Activated CD4-positive, alpha-beta T cell treated with anti-CD3 and anti-CD28 coated beads for 36 hours (primary cell): ENCODE results near the gene MYO7A. TPM values are rescaled to one million over a fixed set of nuclear protein-coding genes. Genes with fewer than 3 reads are reported as not detected.

Experiments used
- ATAC-seq: fragments of 200-7000 bp; cut with Tn5 transposase; one replicate; pipeline ENCODE4 v1.10.0; 2021; ENCODE audit warnings: mild to moderate bottlenecking, moderate library complexity
- CTCF ChIA-PET: fragments of 350-600 bp; sonication (Branson Sonifier 250); formaldehyde crosslinking; loops from one replicate; lab custom pipeline; 2021; ENCODE audit warnings: antibody characterized with exemption; lab: Charles Lee
- POLR2A ChIA-PET: fragments of 350-600 bp; sonication (Branson Sonifier 250); formaldehyde crosslinking; loops from one replicate; lab custom pipeline; 2021; ENCODE audit warnings: antibody characterized with exemption, inconsistent platforms; lab: Charles Lee
- DNase-seq: peaks from one replicate; pipeline ENCODE4 v3.0.0-alpha.2; 2020
- H3K27ac Mint-ChIP-seq: one replicate; pipeline ENCODE4 v1.8.0; 2021; ENCODE audit warnings: mixed read lengths
- H3K27me3 Mint-ChIP-seq: one replicate; pipeline ENCODE4 v1.8.0; 2021; ENCODE audit warnings: mixed read lengths
- H3K36me3 Mint-ChIP-seq: one replicate; pipeline ENCODE4 v1.8.0; 2021; ENCODE audit warnings: low read depth, mixed read lengths
- H3K4me1 Mint-ChIP-seq: one replicate; pipeline ENCODE4 v1.8.0; 2021; ENCODE audit warnings: mixed read lengths
- H3K4me3 Mint-ChIP-seq: one replicate; pipeline ENCODE4 v1.8.0; 2021; ENCODE audit warnings: mild to moderate bottlenecking, moderate library complexity, mixed read lengths
- H3K9me3 Mint-ChIP-seq: one replicate; pipeline ENCODE4 v1.8.0; 2021; ENCODE audit warnings: low read depth, mixed read lengths
- intact Hi-C, 2 experiments: fragments of 100-400 bp; cut with DNase I in 1 of 2; cut with micrococcal nuclease in 1 of 2; formaldehyde crosslinking; loops; one replicate each; pipeline versions ENCODE4 v1.14.2 to v1.15.1; 2022 to 2024; cut with DNase I, micrococcal nuclease
- total RNA-seq, 2 experiments: library from RNA; stranded (reverse); gene quantifications; one replicate each; pipeline ENCODE4 v1.2.3, GENCODE V29; 2021

Gene MYO7A
- total RNA-seq, 2 experiments from 2014 or later = 0.23 to 0.48 TPM

- ATAC-seq (no peak), DNase-seq (no peak)
- Mint-ChIP-seq H3K4me3 (no peak overlapping the region), H3K36me3 (no peaks in the 10 kb centered on the region), H3K27ac (no peak overlapping the region), H3K27me3 (no peaks in the 10 kb centered on the region), H3K4me1 (no peaks in the 10 kb centered on the region), H3K9me3 (no peaks in the 10 kb centered on the region)
- intact Hi-C loops = no loop called here
- ChIA-PET POLR2A (no interaction called here), CTCF (no interaction called here)
These were observed 78.4 kb downstream of the MYO7A start for GRCh38 chr11:77206264-77207018.

DNA sequence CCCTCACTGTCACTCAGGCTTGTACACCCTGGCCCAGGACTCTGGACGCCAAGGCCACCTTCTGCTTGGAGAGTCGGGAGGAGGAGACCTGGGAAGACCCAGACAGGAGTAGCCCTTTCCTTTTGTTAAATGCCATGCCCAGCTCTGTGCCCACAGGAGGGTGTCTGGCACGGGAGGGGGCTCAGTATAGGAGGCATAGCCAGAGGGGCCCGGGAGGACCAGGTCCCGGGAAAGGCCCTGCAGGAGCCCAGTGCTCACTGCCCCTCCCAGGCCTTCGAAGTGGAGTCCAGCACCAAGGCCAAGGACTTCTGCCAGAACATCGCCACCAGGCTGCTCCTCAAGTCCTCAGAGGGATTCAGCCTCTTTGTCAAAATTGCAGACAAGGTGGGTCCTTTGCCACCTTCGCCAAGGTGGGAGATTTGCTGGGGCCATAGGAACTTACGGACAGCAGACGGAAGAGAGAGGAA, 79.0 kb downstream of the MYO7A start:
- Mint-ChIP-seq H3K27ac (no peak overlapping the region), H3K27me3 (no peaks in the 10 kb centered on the region), H3K9me3 (no peaks in the 10 kb centered on the region), H3K4me3 (no peak overlapping the region), H3K36me3 (no peaks in the 10 kb centered on the region), H3K4me1 (no peaks in the 10 kb centered on the region)
- CTCF ChIA-PET = no interaction called here
- no peak for DNase-seq
- no peak for ATAC-seq
- POLR2A ChIA-PET = no interaction called here
- intact Hi-C loops = no loop called here

GRCh38 chr11:77207618-77208313, 79.7 kb downstream of the MYO7A start:
- Mint-ChIP-seq H3K4me3 (no peak overlapping the region), H3K27me3 (no peaks in the 10 kb centered on the region), H3K36me3 (no peaks in the 10 kb centered on the region), H3K4me1 (no peaks in the 10 kb centered on the region), H3K27ac (no peak overlapping the region), H3K9me3 (no peaks in the 10 kb centered on the region)
- no peak for ATAC-seq
- POLR2A ChIA-PET = no interaction called here
- CTCF ChIA-PET = no interaction called here
- intact Hi-C loops = no loop called here
- no peak for DNase-seq

DNA sequence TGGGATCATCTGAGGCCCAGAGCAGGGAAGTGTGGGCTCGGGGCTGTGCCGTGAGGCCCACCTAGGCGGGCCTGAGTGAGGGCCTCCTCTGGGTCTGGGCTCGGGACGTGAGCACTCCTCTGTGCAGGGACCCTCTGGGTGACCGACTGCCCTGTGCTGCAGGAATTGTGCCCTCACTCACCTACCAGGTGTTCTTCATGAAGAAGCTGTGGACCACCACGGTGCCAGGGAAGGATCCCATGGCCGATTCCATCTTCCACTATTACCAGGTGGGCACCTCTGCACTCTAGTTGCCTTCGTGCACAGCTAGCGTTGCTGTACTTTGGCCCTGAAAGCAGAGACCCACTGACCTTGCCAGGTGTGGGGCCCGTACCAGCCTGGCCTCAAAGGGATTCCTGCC, 80.5 kb downstream of the MYO7A start:
- POLR2A ChIA-PET = no interaction called here
- H3K9me3 Mint-ChIP-seq = no peaks in the 10 kb centered on the region
- no peaks in the 10 kb centered on the region for H3K27me3 Mint-ChIP-seq
- H3K27ac Mint-ChIP-seq = no peak overlapping the region
- ATAC-seq = no peak
- H3K36me3 Mint-ChIP-seq = no peaks in the 10 kb centered on the region
- no peak overlapping the region for H3K4me3 Mint-ChIP-seq
- H3K4me1 Mint-ChIP-seq = no peaks in the 10 kb centered on the region
- intact Hi-C loops = no loop called here
- CTCF ChIA-PET = no interaction called here
- DNase-seq = no peak

GRCh38 chr11:77209663-77210062, 81.6 kb downstream of the MYO7A start:
- no peak overlapping the region for H3K27ac Mint-ChIP-seq
- H3K4me1 Mint-ChIP-seq = no peaks in the 10 kb centered on the region
- no peaks in the 10 kb centered on the region for H3K9me3 Mint-ChIP-seq
- ChIA-PET CTCF (no interaction called here), POLR2A (no interaction called here)
- ATAC-seq (no peak), DNase-seq (no peak)
- H3K4me3 Mint-ChIP-seq = no peak overlapping the region
- no peaks in the 10 kb centered on the region for H3K27me3 Mint-ChIP-seq
- H3K36me3 Mint-ChIP-seq = no peaks in the 10 kb centered on the region
- intact Hi-C loops = no loop called here

DNA sequence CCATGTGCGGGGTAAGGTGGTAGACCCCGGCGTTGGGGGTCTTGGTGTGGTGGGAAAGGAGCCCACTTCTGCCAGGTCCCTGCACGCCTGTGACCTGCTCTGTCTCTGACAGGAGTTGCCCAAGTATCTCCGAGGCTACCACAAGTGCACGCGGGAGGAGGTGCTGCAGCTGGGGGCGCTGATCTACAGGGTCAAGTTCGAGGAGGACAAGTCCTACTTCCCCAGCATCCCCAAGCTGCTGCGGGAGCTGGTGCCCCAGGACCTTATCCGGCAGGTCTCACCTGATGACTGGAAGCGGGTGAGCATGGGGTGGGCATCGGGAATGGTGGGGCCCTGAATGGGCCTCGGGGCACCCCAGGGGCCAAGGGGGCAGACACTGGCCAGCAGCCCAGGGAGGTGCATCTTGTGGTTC, 83.0 kb downstream of the MYO7A start:
- POLR2A ChIA-PET = no interaction called here
- Mint-ChIP-seq H3K27ac (no peak overlapping the region), H3K4me3 (no peak overlapping the region), H3K36me3 (no peaks in the 10 kb centered on the region), H3K9me3 (no peaks in the 10 kb centered on the region), H3K27me3 (no peaks in the 10 kb centered on the region), H3K4me1 (no peaks in the 10 kb centered on the region)
- CTCF ChIA-PET = no interaction called here
- no peak for DNase-seq
- intact Hi-C loops = no loop called here
- ATAC-seq = no peak

DNA sequence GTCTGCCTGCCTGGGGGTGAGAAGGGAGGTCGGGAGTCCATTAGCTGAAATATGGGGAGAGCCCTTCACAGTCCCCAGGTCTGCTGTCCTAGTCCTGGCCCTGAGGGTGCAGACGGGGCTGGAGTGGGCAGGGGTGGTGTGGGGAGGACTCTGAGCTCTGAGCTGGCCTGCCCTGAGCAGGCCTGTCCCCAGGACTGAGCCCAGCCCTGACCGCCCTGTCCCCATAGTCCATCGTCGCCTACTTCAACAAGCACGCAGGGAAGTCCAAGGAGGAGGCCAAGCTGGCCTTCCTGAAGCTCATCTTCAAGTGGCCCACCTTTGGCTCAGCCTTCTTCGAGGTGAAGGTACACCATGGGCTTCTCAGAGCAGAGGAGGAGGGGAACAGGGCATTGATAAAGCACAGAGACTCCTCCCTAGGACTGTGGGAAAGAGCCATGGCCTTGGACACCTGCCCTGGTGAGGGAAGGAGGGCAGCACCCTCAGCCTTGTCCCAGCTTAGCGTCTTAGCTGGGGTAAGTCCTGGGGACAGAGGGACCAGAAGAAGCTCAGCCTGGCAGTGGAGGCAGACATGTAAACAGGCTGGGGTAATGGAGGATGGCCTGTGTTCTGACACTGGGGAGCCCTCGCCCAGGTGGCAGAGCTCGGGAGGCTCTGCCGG, 83.7 kb downstream of the MYO7A start:
- H3K27ac Mint-ChIP-seq = no peak overlapping the region
- ATAC-seq (no peak), DNase-seq (no peak)
- intact Hi-C loops = no loop called here
- no peak overlapping the region for H3K4me3 Mint-ChIP-seq
- no peaks in the 10 kb centered on the region for H3K36me3 Mint-ChIP-seq
- ChIA-PET CTCF (no interaction called here), POLR2A (interaction anchor here (0.5 kb wide), 1 partner anchor 202 kb away, joined by 6 read pairs; no protein-coding TSS in a partner anchor)
- H3K4me1 Mint-ChIP-seq = no peaks in the 10 kb centered on the region
- no peaks in the 10 kb centered on the region for H3K27me3 Mint-ChIP-seq
- no peaks in the 10 kb centered on the region for H3K9me3 Mint-ChIP-seq

- no peaks in the 10 kb centered on the region for H3K4me1 Mint-ChIP-seq
- H3K27ac Mint-ChIP-seq = no peak overlapping the region
- no peaks in the 10 kb centered on the region for H3K36me3 Mint-ChIP-seq
- POLR2A ChIA-PET = interaction anchor here (0.5 kb wide), 1 partner anchor 203 kb away, joined by 6 read pairs; no protein-coding TSS in a partner anchor
- CTCF ChIA-PET = no interaction called here
- no peaks in the 10 kb centered on the region for H3K9me3 Mint-ChIP-seq
- no peaks in the 10 kb centered on the region for H3K27me3 Mint-ChIP-seq
- no peak overlapping the region for H3K4me3 Mint-ChIP-seq
- intact Hi-C loops = no loop called here
- DNase-seq = no peak
- no peak for ATAC-seq
These were observed 84.4 kb downstream of the MYO7A start for GRCh38 chr11:77212314-77213007.

- H3K9me3 Mint-ChIP-seq = no peaks in the 10 kb centered on the region
- no peaks in the 10 kb centered on the region for H3K36me3 Mint-ChIP-seq
- DNase-seq (no peak), ATAC-seq (no peak)
- no peak overlapping the region for H3K4me3 Mint-ChIP-seq
- ChIA-PET POLR2A (no interaction called here), CTCF (no interaction called here)
- H3K27ac Mint-ChIP-seq = no peak overlapping the region
- intact Hi-C loops = no loop called here
- H3K4me1 Mint-ChIP-seq = no peaks in the 10 kb centered on the region
- no peaks in the 10 kb centered on the region for H3K27me3 Mint-ChIP-seq
These were observed 85.1 kb downstream of the MYO7A start for GRCh38 chr11:77213029-77213579.

DNA sequence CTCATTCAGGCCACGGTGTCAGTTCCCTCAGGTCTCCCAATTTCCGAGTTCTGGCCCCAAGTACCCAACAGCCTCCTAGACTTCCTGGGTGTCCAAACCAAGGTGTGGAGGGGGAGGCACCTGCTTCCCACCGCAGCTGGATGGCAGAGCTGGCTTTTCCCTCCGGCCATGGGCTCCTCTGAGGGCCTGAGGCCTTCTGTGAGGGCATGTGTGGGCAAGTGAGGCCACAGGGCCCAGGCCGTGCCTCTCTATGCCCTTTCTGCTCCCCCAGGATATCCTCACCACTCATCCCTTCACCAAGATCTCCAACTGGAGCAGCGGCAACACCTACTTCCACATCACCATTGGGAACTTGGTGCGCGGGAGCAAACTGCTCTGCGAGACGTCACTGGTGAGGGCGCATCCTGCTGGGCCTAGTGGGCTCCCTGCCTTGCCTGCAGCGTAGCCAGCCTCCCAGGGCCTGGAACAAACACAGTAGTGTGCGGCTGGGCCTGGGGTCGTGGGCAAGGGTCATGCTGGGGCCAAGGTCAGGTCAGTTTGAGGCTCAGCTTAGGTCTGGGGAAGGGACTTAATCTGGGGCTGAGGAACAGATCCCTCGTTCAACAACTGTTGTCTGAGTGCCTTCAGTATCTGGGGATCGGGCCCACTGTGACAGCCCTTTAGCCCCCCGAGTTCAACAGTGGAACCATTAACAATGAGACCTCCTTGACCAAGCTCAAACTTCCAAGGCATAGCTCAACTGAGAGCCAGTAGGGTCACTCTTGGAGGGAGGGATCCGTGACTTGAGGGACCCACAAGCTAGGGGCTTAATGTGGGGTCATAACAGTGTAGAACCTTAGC, 85.8 kb downstream of the MYO7A start:
- no peak overlapping the region for H3K4me3 Mint-ChIP-seq
- CTCF ChIA-PET = interaction anchor here (1.1 kb wide), 1 partner anchor 12 kb away, joined by 3 read pairs; no protein-coding TSS in a partner anchor
- no peak overlapping the region for H3K27ac Mint-ChIP-seq
- intact Hi-C loops = no loop called here
- DNase-seq (no peak), ATAC-seq (no peak)
- POLR2A ChIA-PET = no interaction called here
- H3K9me3 Mint-ChIP-seq = no peaks in the 10 kb centered on the region
- no peaks in the 10 kb centered on the region for H3K27me3 Mint-ChIP-seq
- no peaks in the 10 kb centered on the region for H3K4me1 Mint-ChIP-seq
- no peaks in the 10 kb centered on the region for H3K36me3 Mint-ChIP-seq
